KMS-11 (cell line): ENCODE data around the gene MUC2.

ENCODE experiments used
- H2AFZ ChIP-seq: fragments of 200-600 bp; sonication (generic); 2 replicates; pipeline ENCODE4 v1.6.1; 2016; ENCODE audit warnings: antibody characterized with exemption, mixed run types, low read depth
- H3K27ac ChIP-seq: fragments of 200-600 bp; sonication (generic); 2 replicates; pipeline ENCODE4 v1.6.1; 2016; ENCODE audit warnings: mild to moderate bottlenecking, mixed run types
- H3K27me3 ChIP-seq: fragments of 200-600 bp; sonication (generic); 2 replicates; pipeline ENCODE4 v1.6.1; 2017; ENCODE audit warnings: mild to moderate bottlenecking, low read depth, mixed run types, moderate library complexity; ENCODE audit not compliant: insufficient read depth
- H3K36me3 ChIP-seq: fragments of 200-600 bp; sonication (generic); 2 replicates; pipeline ENCODE4 v1.6.1; 2017; ENCODE audit warnings: mild to moderate bottlenecking, mixed run types; ENCODE audit not compliant: insufficient read depth
- H3K4me1 ChIP-seq: fragments of 200-600 bp; sonication (generic); 2 replicates; pipeline ENCODE4 v1.6.1; 2016; ENCODE audit warnings: mild to moderate bottlenecking, low read depth, mixed run types; ENCODE audit not compliant: poor library complexity, severe bottlenecking
- H3K4me2 ChIP-seq: fragments of 200-600 bp; sonication (generic); 2 replicates; pipeline ENCODE4 v1.7.0; 2016; ENCODE audit warnings: mild to moderate bottlenecking, mixed run types
- H3K4me3 ChIP-seq: fragments of 200-600 bp; sonication (generic); IDR thresholded peaks from 2 replicates; pipeline ENCODE4 v1.6.1; 2017; ENCODE audit warnings: low read depth, low read length, mixed read lengths; ENCODE audit not compliant: insufficient read depth
- H3K79me2 ChIP-seq: fragments of 200-600 bp; sonication (generic); 2 replicates; pipeline ENCODE4 v1.6.1; 2016; ENCODE audit warnings: low read depth, mixed run types; ENCODE audit not compliant: insufficient read depth
- H3K9ac ChIP-seq: fragments of 200-600 bp; sonication (generic); 2 replicates; pipeline ENCODE4 v1.6.1; 2016; ENCODE audit warnings: mild to moderate bottlenecking, mixed run types
- H4K20me1 ChIP-seq: fragments of 200-600 bp; sonication (generic); 2 replicates; pipeline ENCODE4 v1.6.1; 2016; ENCODE audit warnings: mild to moderate bottlenecking, mixed run types; ENCODE audit not compliant: insufficient read depth
- TF ChIP-seq, protein P1 (sequence below): fragments of 200-600 bp; sonication (generic); conservative IDR thresholded peaks from 2 replicates; pipeline ENCODE4 v1.6.1; 2017; ENCODE audit warnings: low read depth, mild to moderate bottlenecking, antibody characterized with exemption, low read length, moderate library complexity, mixed read lengths

Gene MUC2

DNA sequence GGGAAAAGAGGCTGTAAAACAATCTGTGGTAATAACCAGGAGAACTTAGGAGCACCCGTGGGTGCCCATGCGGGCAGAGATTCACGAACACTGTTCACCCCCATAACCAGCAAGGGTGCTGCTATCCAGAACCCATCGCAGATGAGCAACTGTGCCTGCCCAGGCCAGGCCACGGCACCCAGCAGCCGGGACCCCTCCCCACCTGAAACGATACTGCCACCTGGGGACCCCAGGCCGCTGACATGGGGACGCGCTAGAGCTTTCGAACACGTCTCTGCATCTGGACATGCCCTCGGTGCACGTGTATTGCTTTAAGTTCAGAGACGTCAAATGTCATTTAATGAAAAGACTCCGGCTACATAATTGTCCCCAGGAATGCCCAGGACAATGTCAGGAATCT is 14.3 kb upstream of the MUC2 start:
- no peaks in the 10 kb centered on the region for H3K79me2 ChIP-seq
- H2AFZ ChIP-seq, result no peak overlapping the region
- TF ChIP-seq, protein P1, sequence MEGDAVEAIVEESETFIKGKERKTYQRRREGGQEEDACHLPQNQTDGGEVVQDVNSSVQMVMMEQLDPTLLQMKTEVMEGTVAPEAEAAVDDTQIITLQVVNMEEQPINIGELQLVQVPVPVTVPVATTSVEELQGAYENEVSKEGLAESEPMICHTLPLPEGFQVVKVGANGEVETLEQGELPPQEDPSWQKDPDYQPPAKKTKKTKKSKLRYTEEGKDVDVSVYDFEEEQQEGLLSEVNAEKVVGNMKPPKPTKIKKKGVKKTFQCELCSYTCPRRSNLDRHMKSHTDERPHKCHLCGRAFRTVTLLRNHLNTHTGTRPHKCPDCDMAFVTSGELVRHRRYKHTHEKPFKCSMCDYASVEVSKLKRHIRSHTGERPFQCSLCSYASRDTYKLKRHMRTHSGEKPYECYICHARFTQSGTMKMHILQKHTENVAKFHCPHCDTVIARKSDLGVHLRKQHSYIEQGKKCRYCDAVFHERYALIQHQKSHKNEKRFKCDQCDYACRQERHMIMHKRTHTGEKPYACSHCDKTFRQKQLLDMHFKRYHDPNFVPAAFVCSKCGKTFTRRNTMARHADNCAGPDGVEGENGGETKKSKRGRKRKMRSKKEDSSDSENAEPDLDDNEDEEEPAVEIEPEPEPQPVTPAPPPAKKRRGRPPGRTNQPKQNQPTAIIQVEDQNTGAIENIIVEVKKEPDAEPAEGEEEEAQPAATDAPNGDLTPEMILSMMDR, result no peak
- no peak overlapping the region for H3K4me3 ChIP-seq
- H3K27me3 ChIP-seq, result peaks cover 94% of the 10 kb centered on the region
- no peaks in the 10 kb centered on the region for H3K4me1 ChIP-seq
- no peak overlapping the region for H3K27ac ChIP-seq
- H3K4me2 ChIP-seq, result no peak overlapping the region
- no peaks in the 10 kb centered on the region for H3K36me3 ChIP-seq
- H4K20me1 ChIP-seq, result no peaks in the 10 kb centered on the region
- H3K9ac ChIP-seq, result no peak overlapping the region

DNA sequence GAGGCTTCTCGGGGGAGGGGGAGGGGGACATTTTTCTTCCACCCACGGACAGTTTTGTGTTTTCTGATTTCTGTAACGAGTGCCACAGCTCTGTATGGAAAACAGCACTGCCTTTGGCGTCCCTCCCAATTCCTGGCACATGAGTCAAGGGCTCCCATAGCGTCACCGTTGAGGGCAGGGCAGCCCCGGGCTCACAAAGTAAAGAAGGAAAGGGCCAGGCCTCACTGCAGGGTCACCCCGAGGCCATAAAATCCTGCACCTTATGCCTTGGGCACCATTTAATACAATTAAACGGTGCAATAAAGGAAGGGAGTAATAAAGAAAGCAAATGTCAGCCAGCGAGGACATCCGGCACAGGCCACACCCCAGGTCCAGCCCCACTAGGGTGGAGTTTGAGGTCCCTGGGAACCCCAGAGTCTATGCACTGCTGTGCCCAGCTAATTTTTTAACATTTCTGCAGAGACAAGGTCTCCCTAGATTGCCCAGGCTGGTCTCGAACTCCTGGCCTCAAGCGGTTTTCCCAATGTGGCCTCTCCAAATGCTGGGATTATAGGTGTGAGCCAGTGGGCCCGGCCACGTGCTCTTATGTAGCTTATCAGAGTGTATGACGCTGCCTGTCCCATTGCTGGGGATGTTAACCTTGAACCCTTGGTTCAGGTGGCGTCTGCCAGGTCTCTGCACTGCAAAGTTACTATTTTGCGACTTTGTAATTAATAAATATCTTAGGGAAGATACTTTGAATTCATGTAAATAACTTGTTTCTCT is 13.6 kb upstream of the MUC2 start:
- TF ChIP-seq, protein P1, result no peak
- Histone ChIP-seq H3K4me2 (no peak overlapping the region), H3K27ac (no peak overlapping the region), H2AFZ (no peak overlapping the region), H4K20me1 (no peaks in the 10 kb centered on the region), H3K4me1 (no peaks in the 10 kb centered on the region), H3K4me3 (no peak overlapping the region), H3K9ac (no peak overlapping the region), H3K36me3 (no peaks in the 10 kb centered on the region), H3K27me3 (peaks cover 94% of the 10 kb centered on the region), H3K79me2 (no peaks in the 10 kb centered on the region)

DNA sequence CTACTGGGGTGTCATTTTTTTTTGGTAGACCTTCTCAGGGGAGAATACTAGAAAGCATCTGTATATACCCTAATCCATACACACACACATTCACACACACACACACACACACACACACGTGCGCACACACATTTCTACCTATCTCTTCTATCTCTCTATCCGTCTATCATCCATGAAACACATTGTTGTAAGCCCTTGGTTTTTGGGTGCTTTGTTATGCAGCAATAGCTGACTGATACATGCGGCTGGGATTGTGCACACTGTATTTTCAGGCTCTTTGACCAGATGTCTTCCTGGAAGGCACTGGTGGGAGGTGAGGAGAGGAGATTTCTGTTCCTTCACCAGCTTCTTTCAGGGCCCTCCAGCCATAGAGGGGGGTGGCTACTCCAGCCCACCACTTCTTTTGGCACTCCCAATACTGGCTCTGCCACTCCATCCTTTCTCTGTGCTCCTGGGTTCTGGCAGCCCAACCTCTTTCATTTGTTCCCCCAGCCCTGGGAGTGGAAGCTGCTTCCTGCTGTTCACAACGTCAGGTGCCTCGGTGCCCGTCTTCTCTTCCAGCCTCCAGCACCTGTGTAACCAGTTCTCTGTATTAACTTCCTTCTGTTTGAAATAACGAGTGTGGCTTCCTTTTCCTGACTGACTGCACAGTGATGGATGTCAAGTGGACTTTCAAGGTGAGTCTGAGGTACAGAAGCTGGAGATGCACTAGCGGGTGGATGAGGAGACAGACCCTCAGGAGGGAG is 12.4 kb upstream of the MUC2 start:
- TF ChIP-seq, protein P1, result no peak

DNA sequence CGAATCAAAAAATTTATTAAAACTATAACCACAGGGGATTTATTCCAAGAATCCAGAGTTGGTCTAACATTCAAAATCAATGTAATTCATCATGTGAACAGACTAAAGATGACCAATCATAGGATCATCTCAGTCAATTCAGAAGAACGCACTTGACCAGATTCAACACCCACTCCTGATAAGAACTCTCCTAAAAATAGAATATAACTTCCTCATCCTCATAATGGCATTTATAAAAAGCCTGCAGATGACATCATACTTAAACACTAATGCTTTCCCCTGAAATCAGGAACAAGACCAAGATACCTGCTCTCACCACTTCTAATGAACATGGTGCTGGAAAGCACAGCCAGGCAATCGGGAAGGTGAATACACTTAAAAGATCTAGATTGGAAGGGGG is 10.5 kb upstream of the MUC2 start:
- Histone ChIP-seq H3K27ac (no peak overlapping the region), H3K27me3 (peaks cover 93% of the 10 kb centered on the region), H3K4me3 (no peak overlapping the region), H3K79me2 (no peaks in the 10 kb centered on the region), H3K36me3 (no peaks in the 10 kb centered on the region), H4K20me1 (no peaks in the 10 kb centered on the region), H3K9ac (no peak overlapping the region), H3K4me2 (no peak overlapping the region), H2AFZ (no peak overlapping the region), H3K4me1 (no peaks in the 10 kb centered on the region)
- TF ChIP-seq, protein P1, result no peak

More for the DNA sequence above, 12.4 kb upstream of the MUC2 start:
- H3K9ac ChIP-seq, result no peak overlapping the region
- H3K27me3 ChIP-seq, result peaks cover 94% of the 10 kb centered on the region
- H3K27ac ChIP-seq, result no peak overlapping the region
- H3K79me2 ChIP-seq, result no peaks in the 10 kb centered on the region
- no peak overlapping the region for H2AFZ ChIP-seq
- H3K4me2 ChIP-seq, result no peak overlapping the region
- no peaks in the 10 kb centered on the region for H3K36me3 ChIP-seq
- H4K20me1 ChIP-seq, result no peaks in the 10 kb centered on the region
- H3K4me1 ChIP-seq, result no peaks in the 10 kb centered on the region
- no peak overlapping the region for H3K4me3 ChIP-seq
